Mesendoderm (in vitro differentiated cells): Measurements from ENCODE around the gene HSPA1A. TPM values are rescaled to one million over a fixed set of nuclear protein-coding genes. Genes with fewer than 3 reads are reported as not detected.
A peak's percentile ranks its signal among the peaks of the same experiment; 100 is the strongest.

Source experiments
- DNase-seq: peaks from one replicate; pipeline ENCODE4 v3.0.0; 2013
- H2AK5ac ChIP-seq: 2 replicates; pipeline ENCODE4 v1.6.1; 2013; ENCODE audit warnings: low read length, inconsistent platforms
- H2BK120ac ChIP-seq: 2 replicates; pipeline ENCODE4 v1.6.1; 2013; ENCODE audit warnings: low read depth, mild to moderate bottlenecking, low read length, moderate library complexity, mixed read lengths
- H2BK15ac ChIP-seq: replicated peaks from 2 replicates; pipeline ENCODE4 v1.6.1; 2013; ENCODE audit warnings: low read depth, mild to moderate bottlenecking, moderate library complexity
- H2BK5ac ChIP-seq: 2 replicates; pipeline ENCODE4 v1.6.1; 2013; ENCODE audit warnings: low read length, inconsistent platforms
- H3K18ac ChIP-seq: 2 replicates; pipeline ENCODE4 v1.6.1; 2013; ENCODE audit warnings: mild to moderate bottlenecking, low read length, mixed read lengths
- H3K23ac ChIP-seq: one replicate; pipeline ENCODE4 v1.6.1; 2013; ENCODE audit warnings: low read length
- H3K27ac ChIP-seq: 2 replicates; pipeline ENCODE4 v1.5.1; 2013; ENCODE audit warnings: low read depth, mild to moderate bottlenecking, inconsistent platforms, low read length, moderate library complexity
- H3K27me3 ChIP-seq: 2 replicates; pipeline ENCODE4 v1.6.1; 2013; ENCODE audit warnings: low read length, control low read depth, mild to moderate bottlenecking, inconsistent platforms; ENCODE audit not compliant: insufficient read depth, poor library complexity
- H3K36me3 ChIP-seq: 2 replicates; pipeline ENCODE4 v1.6.1; 2013; ENCODE audit warnings: low read length, inconsistent platforms; ENCODE audit not compliant: control insufficient read depth, insufficient read depth
- H3K4ac ChIP-seq: one replicate; pipeline ENCODE4 v1.6.1; 2013; ENCODE audit warnings: low read depth, mild to moderate bottlenecking, low read length, moderate library complexity
- H3K4me1 ChIP-seq: 2 replicates; pipeline ENCODE4 v1.6.1; 2013; ENCODE audit warnings: low read depth, low read length, inconsistent platforms; ENCODE audit not compliant: control insufficient read depth
- H3K4me2 ChIP-seq: 2 replicates; pipeline ENCODE4 v1.6.1; 2013; ENCODE audit warnings: low read length
- H3K4me3 ChIP-seq: 2 replicates; pipeline ENCODE4 v1.5.1; 2013; ENCODE audit warnings: mild to moderate bottlenecking, low read length
- H3K56ac ChIP-seq: one replicate; pipeline ENCODE4 v1.6.1; 2013; ENCODE audit warnings: low read length
- H3K79me1 ChIP-seq: 2 replicates; pipeline ENCODE4 v1.6.1; 2013; ENCODE audit warnings: low read length, inconsistent platforms
- H3K79me2 ChIP-seq: 2 replicates; pipeline ENCODE4 v1.6.1; 2013; ENCODE audit warnings: mild to moderate bottlenecking, low read length; ENCODE audit not compliant: control insufficient read depth, insufficient read depth
- H3K9ac ChIP-seq: 2 replicates; pipeline ENCODE4 v1.6.1; 2013; ENCODE audit warnings: low read length, inconsistent platforms
- H4K5ac ChIP-seq: one replicate; pipeline ENCODE4 v1.6.1; 2013; ENCODE audit warnings: low read length
- H4K8ac ChIP-seq: one replicate; pipeline ENCODE4 v1.6.1; 2013; ENCODE audit warnings: low read depth, mild to moderate bottlenecking, control low read depth, low read length, moderate library complexity
- WGBS: extraction: QIAGEN DNeasy Blood & Tissue Kit; methylation state at CpG from one replicate; pipeline ENCODE4 v1.1.7; 2013; ENCODE audit warnings: low lambda C conversion rate, missing lambda C conversion rate; ENCODE audit not compliant: insufficient coverage; ENCODE audit errors: extremely low coverage; 5-methylcytosine and 5-hydroxymethylcytosine counted together
- polyA plus RNA-seq, 2 experiments: library from polyadenylated mRNA; stranded (reverse); fragments of 200-250 nt; gene quantifications; one replicate each; pipeline ENCODE4 v1.2.3, GENCODE V29; 2013

Gene HSPA1A
- 37.1 TPM for polyA plus RNA-seq (2013, experiment 1 of 2)
- polyA plus RNA-seq (2013, experiment 2 of 2): 40.9 TPM

DNA sequence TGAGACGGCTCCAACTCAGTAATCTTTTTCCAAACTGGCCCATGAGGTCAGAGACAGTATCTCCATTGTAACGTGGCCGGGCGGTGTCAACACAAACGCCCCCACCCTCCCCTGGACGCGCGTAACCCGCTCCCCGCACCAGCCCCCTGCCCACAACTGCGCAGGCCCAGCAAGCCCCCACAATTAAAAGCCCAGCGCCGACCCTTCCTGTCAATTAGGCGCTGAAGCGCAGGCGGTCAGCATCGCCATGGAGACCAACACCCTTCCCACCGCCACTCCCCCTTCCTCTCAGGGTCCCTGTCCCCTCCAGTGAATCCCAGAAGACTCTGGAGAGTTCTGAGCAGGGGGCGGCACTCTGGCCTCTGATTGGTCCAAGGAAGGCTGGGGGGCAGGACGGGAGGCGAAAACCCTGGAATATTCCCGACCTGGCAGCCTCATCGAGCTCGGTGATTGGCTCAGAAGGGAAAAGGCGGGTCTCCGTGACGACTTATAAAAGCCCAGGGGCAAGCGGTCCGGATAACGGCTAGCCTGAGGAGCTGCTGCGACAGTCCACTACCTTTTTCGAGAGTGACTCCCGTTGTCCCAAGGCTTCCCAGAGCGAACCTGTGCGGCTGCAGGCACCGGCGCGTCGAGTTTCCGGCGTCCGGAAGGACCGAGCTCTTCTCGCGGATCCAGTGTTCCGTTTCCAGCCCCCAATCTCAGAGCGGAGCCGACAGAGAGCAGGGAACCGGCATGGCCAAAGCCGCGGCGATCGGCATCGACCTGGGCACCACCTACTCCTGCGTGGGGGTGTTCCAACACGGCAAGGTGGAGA lies at the start of gene HSPA1A, which contains the start of gene HSPA1L:
Gene HSPA1A, plus strand, starts transcription at position 519 of the 814 bp plus-strand sequence. Its CDS starts 214 bp downstream, at position 733.
Gene HSPA1L, minus strand, starts transcription at position 259 of the 814 bp plus-strand sequence. CDS start 3,311 bp downstream, outside the sequence.
- Histone ChIP-seq H3K18ac (peak within 1 kb of the TSS; percentile 100), H3K79me1 (peaks cover 4% of the 10 kb centered on the region), H3K23ac (peak within 1 kb of the TSS; percentile 98), H3K4me3 (peak within 1 kb of the TSS; percentile 84), H3K9ac (peak within 1 kb of the TSS; percentile 93), H3K36me3 (no peaks in the 10 kb centered on the region), H2BK15ac (peak within 1 kb of the TSS; percentile 38), H3K27ac (peak within 1 kb of the TSS; percentile 100), H2BK120ac (peak within 1 kb of the TSS; percentile 94), H3K4me1 (peaks cover 2% of the 10 kb centered on the region), H4K5ac (no peak within 1 kb of the TSS), H2AK5ac (no peak within 1 kb of the TSS), H3K56ac (peak within 1 kb of the TSS; percentile 94), H3K4me2 (peak within 1 kb of the TSS; percentile 90), H3K4ac (peak within 1 kb of the TSS; percentile 100), H2BK5ac (peak within 1 kb of the TSS; percentile 44), H4K8ac (peak within 1 kb of the TSS; percentile 99), H3K79me2 (peaks cover 3% of the 10 kb centered on the region), H3K27me3 (no peaks in the 10 kb centered on the region)
- peak; percentile 99 for DNase-seq
- no CpG with 5 or more reads among the region's 56 CpGs for WGBS

DNA sequence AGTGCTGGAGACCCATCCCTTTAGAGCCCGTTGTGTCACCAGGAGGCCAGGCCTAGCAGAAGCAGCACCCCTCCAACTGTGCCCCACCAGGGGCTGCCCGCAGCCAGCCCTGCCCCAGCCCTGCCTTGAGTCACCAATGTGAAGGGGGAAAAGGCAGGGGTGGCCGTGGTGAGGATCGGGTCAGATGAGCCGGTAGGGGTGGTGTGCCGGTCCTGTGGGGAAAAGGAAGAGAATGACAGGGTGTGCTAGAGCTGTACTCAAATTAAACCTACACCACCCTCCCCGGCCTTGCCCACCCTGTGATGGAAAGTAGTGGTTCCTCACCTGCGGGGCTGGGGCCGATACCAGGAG lies 49.8 kb upstream of the HSPA1A start:
- no peak for DNase-seq
- H3K79me2 ChIP-seq: no peaks in the 10 kb centered on the region
- H3K23ac ChIP-seq: no peak overlapping the region
- no peak overlapping the region for H3K4ac ChIP-seq
- no peak overlapping the region for H3K27ac ChIP-seq
- WGBS: no CpG with 5 or more reads among the region's 9 CpGs
- no peak overlapping the region for H4K8ac ChIP-seq
- no peak overlapping the region for H2AK5ac ChIP-seq
- H3K56ac ChIP-seq: peak overlapping the region; percentile 49
- no peak overlapping the region for H2BK120ac ChIP-seq
- H2BK15ac ChIP-seq: no peak overlapping the region
- H3K4me1 ChIP-seq: peaks cover 5% of the 10 kb centered on the region
- no peak overlapping the region for H4K5ac ChIP-seq
- H3K4me3 ChIP-seq: no peak overlapping the region
- no peaks in the 10 kb centered on the region for H3K36me3 ChIP-seq
- no peak overlapping the region for H2BK5ac ChIP-seq
- H3K79me1 ChIP-seq: no peaks in the 10 kb centered on the region
- H3K9ac ChIP-seq: no peak overlapping the region
- no peaks in the 10 kb centered on the region for H3K27me3 ChIP-seq
- no peak overlapping the region for H3K4me2 ChIP-seq
- H3K18ac ChIP-seq: no peak overlapping the region

DNA sequence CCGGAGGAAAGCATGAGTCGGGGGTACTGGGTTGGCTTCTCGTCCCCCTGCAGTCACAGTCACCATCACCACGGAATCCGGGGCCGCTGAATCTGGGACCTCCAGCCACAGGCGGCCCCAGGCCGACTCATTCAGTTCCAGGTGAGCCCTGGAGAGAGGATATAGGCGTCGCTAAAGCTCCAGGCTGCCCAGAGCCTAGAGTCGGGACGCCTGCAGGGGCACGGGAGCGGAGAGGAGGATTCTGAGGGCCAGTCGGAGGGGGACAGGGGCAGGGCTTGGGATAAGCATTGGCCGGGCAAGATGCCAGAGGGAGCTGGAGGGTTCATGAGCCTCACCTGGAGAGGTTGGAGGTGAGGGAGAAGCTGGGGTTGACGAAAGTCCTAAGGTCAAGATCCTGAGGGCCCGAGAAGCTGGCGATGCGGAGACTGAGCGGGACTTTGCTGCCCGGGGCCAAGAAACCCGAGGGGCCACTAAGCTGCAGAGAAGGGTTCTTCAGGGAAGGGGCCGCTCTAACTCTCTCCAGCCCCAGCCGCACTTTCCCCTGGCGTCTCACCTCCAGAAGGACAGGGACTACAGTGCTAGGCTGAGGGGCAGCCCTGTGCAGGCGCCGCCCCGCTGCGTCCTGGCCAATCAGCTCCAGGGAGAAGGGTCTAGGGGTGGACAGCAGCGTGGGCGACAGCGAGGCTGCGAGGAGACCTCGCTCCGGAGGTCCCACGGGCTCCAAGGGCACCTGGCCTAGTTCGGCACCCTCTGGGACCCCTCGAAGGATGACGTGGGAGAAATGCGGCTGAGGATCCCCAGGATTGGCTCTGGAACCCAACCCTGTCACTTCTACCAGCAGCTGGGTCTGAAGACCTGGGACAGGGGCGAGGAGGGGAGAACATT lies 49.2 kb upstream of the HSPA1A start:
- H3K23ac ChIP-seq: no peak overlapping the region
- no peaks in the 10 kb centered on the region for H3K79me1 ChIP-seq
- H2BK5ac ChIP-seq: no peak overlapping the region
- no peak overlapping the region for H3K4ac ChIP-seq
- no peak overlapping the region for H2BK120ac ChIP-seq
- peak; percentile 76 for DNase-seq
- H4K5ac ChIP-seq: no peak overlapping the region
- peak overlapping the region; percentile 72 for H3K56ac ChIP-seq
- no peaks in the 10 kb centered on the region for H3K36me3 ChIP-seq
- H3K4me1 ChIP-seq: peaks cover 5% of the 10 kb centered on the region
- no peaks in the 10 kb centered on the region for H3K27me3 ChIP-seq
- H3K9ac ChIP-seq: peak overlapping the region; percentile 56
- no peak overlapping the region for H2BK15ac ChIP-seq
- peak overlapping the region; percentile 21 for H3K4me2 ChIP-seq
- H3K18ac ChIP-seq: no peak overlapping the region
- no peak overlapping the region for H4K8ac ChIP-seq
- no peak overlapping the region for H3K27ac ChIP-seq
- no peaks in the 10 kb centered on the region for H3K79me2 ChIP-seq
- no peak overlapping the region for H2AK5ac ChIP-seq
- no peak overlapping the region for H3K4me3 ChIP-seq
- WGBS: no CpG with 5 or more reads among the region's 42 CpGs

DNA sequence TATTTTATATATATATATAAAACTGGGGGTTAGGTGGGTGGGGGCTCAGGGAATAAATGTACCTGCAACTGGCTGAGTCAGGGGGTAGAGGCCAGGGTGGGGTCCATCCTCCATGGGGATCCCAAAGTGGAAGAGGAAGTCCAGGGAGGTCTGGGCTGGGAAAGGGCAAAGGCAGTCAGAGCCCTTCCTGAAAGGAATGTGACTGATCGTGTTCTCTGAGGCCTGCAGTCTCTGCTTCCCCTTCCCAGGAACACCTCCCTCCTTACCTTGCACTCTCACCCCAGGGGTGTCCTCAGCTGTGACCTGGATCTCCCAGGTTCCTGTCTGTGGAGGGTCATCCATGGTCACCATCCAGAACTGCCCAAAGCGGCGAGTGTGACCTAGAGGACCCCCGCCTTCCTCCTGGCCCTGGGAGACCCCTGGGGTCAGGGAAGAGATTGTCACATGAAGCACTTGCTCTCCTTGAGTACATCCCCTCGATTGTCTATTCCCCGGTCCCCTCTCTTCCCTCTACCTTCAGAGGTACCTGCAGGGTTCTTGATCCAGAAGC lies 48.2 kb upstream of the HSPA1A start:
- Histone ChIP-seq H3K36me3 (no peaks in the 10 kb centered on the region), H3K56ac (no peak overlapping the region), H3K79me2 (no peaks in the 10 kb centered on the region), H3K4ac (no peak overlapping the region), H3K79me1 (no peaks in the 10 kb centered on the region), H4K5ac (no peak overlapping the region), H3K9ac (no peak overlapping the region), H3K27ac (no peak overlapping the region), H3K4me1 (peaks cover 5% of the 10 kb centered on the region), H3K4me3 (no peak overlapping the region), H2BK120ac (no peak overlapping the region), H2BK5ac (no peak overlapping the region), H4K8ac (no peak overlapping the region), H3K4me2 (no peak overlapping the region), H2BK15ac (no peak overlapping the region), H2AK5ac (no peak overlapping the region), H3K18ac (no peak overlapping the region), H3K27me3 (no peaks in the 10 kb centered on the region), H3K23ac (no peak overlapping the region)
- DNase-seq: peak; percentile 42
- no CpG with 5 or more reads among the region's 6 CpGs for WGBS

DNA sequence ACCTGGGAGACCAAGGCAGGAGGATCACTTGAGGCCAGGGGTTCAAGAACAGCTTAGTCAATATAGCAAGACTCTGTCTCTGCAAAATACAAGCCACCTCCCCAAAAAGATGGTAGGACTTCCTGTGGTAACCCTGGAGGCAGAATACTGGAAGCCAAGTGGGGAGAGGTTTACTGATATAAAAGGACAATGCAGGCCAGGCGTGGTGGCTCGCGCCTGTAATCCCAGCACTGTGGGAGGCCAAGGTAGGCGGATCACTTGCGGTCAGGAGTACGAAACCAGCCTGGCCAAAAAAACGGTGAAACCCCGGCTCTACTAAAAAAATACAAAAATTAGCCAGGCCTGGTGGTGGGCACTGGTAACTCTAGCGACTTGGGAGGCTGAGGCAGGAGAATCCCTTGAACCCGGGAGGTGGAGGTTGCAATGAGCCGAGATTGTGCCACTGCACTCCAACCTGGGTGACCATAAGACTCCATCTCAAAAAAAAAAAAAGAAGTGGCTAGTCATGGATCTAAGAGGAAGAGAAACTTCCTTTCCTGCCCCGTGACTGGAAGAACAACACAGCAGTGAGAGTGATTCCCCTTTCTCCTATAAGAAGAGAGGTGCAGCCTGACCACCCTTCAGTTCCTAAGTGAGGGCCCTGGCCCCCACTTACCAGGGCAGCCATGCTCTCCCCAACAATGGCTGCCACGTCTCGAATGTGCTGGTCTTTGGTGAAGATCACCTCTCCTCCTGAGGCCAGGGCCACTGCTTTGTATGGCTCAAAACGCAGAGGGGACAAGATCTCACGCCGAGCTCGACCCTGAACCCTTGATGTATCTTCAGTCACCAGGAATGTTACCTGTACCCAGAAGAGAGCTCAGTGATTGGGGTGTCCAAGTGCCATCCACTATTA lies 46.7 kb upstream of the HSPA1A start:
- Histone ChIP-seq H3K79me1 (no peaks in the 10 kb centered on the region), H3K4me2 (no peak overlapping the region), H3K56ac (no peak overlapping the region), H4K8ac (no peak overlapping the region), H3K4ac (no peak overlapping the region), H3K4me3 (no peak overlapping the region), H3K79me2 (no peaks in the 10 kb centered on the region), H3K4me1 (no peaks in the 10 kb centered on the region), H4K5ac (no peak overlapping the region), H2AK5ac (no peak overlapping the region), H3K27me3 (no peaks in the 10 kb centered on the region), H2BK5ac (no peak overlapping the region), H3K9ac (no peak overlapping the region), H2BK120ac (no peak overlapping the region), H3K23ac (no peak overlapping the region), H3K27ac (no peak overlapping the region), H2BK15ac (no peak overlapping the region), H3K18ac (no peak overlapping the region), H3K36me3 (no peaks in the 10 kb centered on the region)
- WGBS: no CpG with 5 or more reads among the region's 18 CpGs
- DNase-seq: no peak
